IMR-90 (cell line): ENCODE results near the gene SPINDOC. TPM values are rescaled to one million over a fixed set of nuclear protein-coding genes. Genes with fewer than 3 reads are reported as not detected.

Experiments
- ATAC-seq: fragments of 200-7000 bp; cut with Tn5 transposase; 2 replicates; pipeline ENCODE4 v1.9.1; 2020; ENCODE audit warnings: low read depth, mild to moderate bottlenecking, moderate library complexity
- BruUV-seq: library from RNA; stranded (reverse); fragments of 400-500 nt; replicated peaks from 2 replicates; lab custom pipeline; 2021; lab: Mats Ljungman, UMichigan
- CTCF ChIA-PET: fragments of 300-600 bp; formaldehyde crosslinking; extraction: SDS; loops from one replicate; lab custom pipeline; 2021; ENCODE audit warnings: antibody characterized with exemption; lab: Yijun Ruan, JAX
- POLR2A ChIA-PET: fragments of 300-600 bp; sonication (Branson Sonifier 250); formaldehyde crosslinking; loops from one replicate; lab custom pipeline; 2022; ENCODE audit warnings: antibody characterized with exemption; ENCODE audit not compliant: unreplicated experiment; lab: Charles Lee
- DNase-seq: peaks from one replicate; pipeline ENCODE4 v3.0.0; 2013
- H2AFZ ChIP-seq: replicated peaks from 2 replicates; pipeline ENCODE3; 2013; ENCODE audit warnings: low read length, mild to moderate bottlenecking; ENCODE audit not compliant: poor library complexity
- H2AK5ac ChIP-seq: 2 replicates; pipeline ENCODE4 v1.6.1; 2013; ENCODE audit warnings: low read depth, low read length, inconsistent platforms
- H2AK9ac ChIP-seq: replicated peaks from 2 replicates; pipeline ENCODE3; 2013; ENCODE audit warnings: mild to moderate bottlenecking, low read depth, low read length, moderate library complexity; ENCODE audit not compliant: poor library complexity
- H2BK120ac ChIP-seq: 2 replicates; pipeline ENCODE4 v1.6.1; 2013; ENCODE audit warnings: low read depth, low read length, inconsistent platforms
- H2BK15ac ChIP-seq: 3 replicates; pipeline ENCODE4 v1.6.1; 2013; ENCODE audit warnings: low read depth, low read length, inconsistent platforms
- H2BK20ac ChIP-seq: 2 replicates; pipeline ENCODE4 v1.6.1; 2013; ENCODE audit warnings: low read depth, mild to moderate bottlenecking, inconsistent platforms, low read length, moderate library complexity
- H2BK5ac ChIP-seq: 2 replicates; pipeline ENCODE4 v1.6.1; 2013; ENCODE audit warnings: mild to moderate bottlenecking, low read depth, low read length, inconsistent platforms; ENCODE audit not compliant: poor library complexity, severe bottlenecking
- H3K14ac ChIP-seq: replicated peaks from 2 replicates; pipeline ENCODE4 v1.6.1; 2013; ENCODE audit warnings: low read depth, low read length, inconsistent platforms
- H3K18ac ChIP-seq: 2 replicates; pipeline ENCODE4 v1.6.1; 2013; ENCODE audit warnings: low read depth, low read length, control low read depth
- H3K23ac ChIP-seq: 2 replicates; pipeline ENCODE4 v1.6.1; 2013; ENCODE audit warnings: low read depth, low read length, inconsistent platforms
- H3K27ac ChIP-seq: 2 replicates; pipeline ENCODE4 v1.5.1; 2013; ENCODE audit warnings: mild to moderate bottlenecking, control low read depth, low read length; ENCODE audit not compliant: insufficient read depth
- H3K27me3 ChIP-seq: 2 replicates; pipeline ENCODE4 v1.6.1; 2013; ENCODE audit warnings: low read length; ENCODE audit not compliant: control insufficient read depth, insufficient read depth
- H3K36me3 ChIP-seq: 2 replicates; pipeline ENCODE4 v1.6.1; 2013; ENCODE audit warnings: low read length, mixed read lengths; ENCODE audit not compliant: control insufficient read depth, insufficient read depth
- H3K4ac ChIP-seq: 2 replicates; pipeline ENCODE4 v1.6.1; 2013; ENCODE audit warnings: low read depth, low read length, inconsistent platforms
- H3K4me1 ChIP-seq: 2 replicates; pipeline ENCODE4 v1.6.1; 2013; ENCODE audit warnings: low read length, mixed read lengths; ENCODE audit not compliant: control insufficient read depth, insufficient read depth
- H3K4me2 ChIP-seq: 2 replicates; pipeline ENCODE4 v1.6.1; 2013; ENCODE audit warnings: low read depth, mild to moderate bottlenecking, control low read depth, low read length, moderate library complexity
- H3K4me3 ChIP-seq: 2 replicates; pipeline ENCODE4 v1.5.1; 2013; ENCODE audit warnings: low read depth, mild to moderate bottlenecking, control low read depth, low read length, moderate library complexity; ENCODE audit not compliant: insufficient read depth
- H3K56ac ChIP-seq: 2 replicates; pipeline ENCODE4 v1.6.1; 2013; ENCODE audit warnings: low read length, inconsistent platforms; ENCODE audit not compliant: insufficient read depth; ENCODE audit errors: extremely low read depth
- H3K79me1 ChIP-seq, 2 experiments: 2 replicates each; pipeline ENCODE4 v1.6.1; 2013; ENCODE audit warnings: low read length in 2 of 2, inconsistent platforms in 1 of 2, low read depth in 1 of 2
- H3K9ac ChIP-seq: 2 replicates; pipeline ENCODE4 v1.6.1; 2013; ENCODE audit warnings: low read depth, low read length, control low read depth
- H3K9me1 ChIP-seq: 2 replicates; pipeline ENCODE4 v1.6.1; 2013; ENCODE audit warnings: low read length, inconsistent platforms; ENCODE audit not compliant: insufficient read depth
- H3K9me3 ChIP-seq: 2 replicates; pipeline ENCODE4 v1.6.1; 2013; ENCODE audit warnings: low read length; ENCODE audit not compliant: control insufficient read depth, insufficient read depth
- H4K20me1 ChIP-seq: 2 replicates; pipeline ENCODE4 v1.6.1; 2013; ENCODE audit warnings: low read length, inconsistent platforms; ENCODE audit not compliant: insufficient read depth
- H4K5ac ChIP-seq: 2 replicates; pipeline ENCODE4 v1.6.1; 2013; ENCODE audit warnings: mild to moderate bottlenecking, low read depth, low read length, control low read depth
- H4K8ac ChIP-seq, 2 experiments: 2 replicates each; pipeline ENCODE4 v1.6.1; 2013; ENCODE audit warnings: low read depth in 2 of 2, low read length in 2 of 2, control low read depth in 1 of 2, inconsistent platforms in 1 of 2
- H4K91ac ChIP-seq: 2 replicates; pipeline ENCODE4 v1.6.1; 2013; ENCODE audit warnings: low read depth, low read length, inconsistent platforms; ENCODE audit not compliant: insufficient read depth
- BHLHE40 ChIP-seq: fragments of 150-350 bp; IDR thresholded peaks from 2 replicates; pipeline ENCODE4 v1.6.1; 2016; ENCODE audit warnings: mild to moderate bottlenecking, low read depth, low read length
- CEBPB ChIP-seq: IDR thresholded peaks from 2 replicates; pipeline ENCODE4 v1.6.1; 2012; ENCODE audit warnings: low read depth, low read length, improper control_type of control experiment
- CHD1 ChIP-seq: IDR thresholded peaks from 2 replicates; pipeline ENCODE4 v1.6.1; 2012; ENCODE audit warnings: low read depth, low read length, improper control_type of control experiment
- CTCF ChIP-seq: conservative IDR thresholded peaks from 2 replicates; pipeline ENCODE4 v1.5.1; 2012; ENCODE audit warnings: mild to moderate bottlenecking, low read depth, low read length, improper control_type of control experiment
- FOS ChIP-seq: fragments of 150-350 bp; IDR thresholded peaks from 2 replicates; pipeline ENCODE4 v1.6.1; 2016; ENCODE audit warnings: low read depth, low read length
- MAFK ChIP-seq: IDR thresholded peaks from 2 replicates; pipeline ENCODE4 v1.6.1; 2012; ENCODE audit warnings: low read depth, low read length, improper control_type of control experiment
- MAZ ChIP-seq: IDR thresholded peaks from 2 replicates; pipeline ENCODE4 v1.6.1; 2012; ENCODE audit warnings: low read depth, mild to moderate bottlenecking, low read length, improper control_type of control experiment, moderate library complexity, borderline replicate concordance
- MXI1 ChIP-seq: IDR thresholded peaks from 2 replicates; pipeline ENCODE4 v1.6.1; 2012; ENCODE audit warnings: low read depth, mild to moderate bottlenecking, low read length, moderate library complexity, borderline replicate concordance
- NFE2L2 ChIP-seq: fragments of 150-350 bp; IDR thresholded peaks from 2 replicates; pipeline ENCODE4 v1.6.1; 2016; ENCODE audit warnings: low read depth, mild to moderate bottlenecking, low read length
- POLR2A ChIP-seq: IDR thresholded peaks from 2 replicates; pipeline ENCODE4 v1.6.1; 2012; ENCODE audit warnings: mild to moderate bottlenecking, low read depth, low read length
- RAD21 ChIP-seq: IDR thresholded peaks from 2 replicates; pipeline ENCODE4 v1.6.1; 2012; ENCODE audit warnings: low read length, improper control_type of control experiment
- RCOR1 ChIP-seq: IDR thresholded peaks from 2 replicates; pipeline ENCODE4 v1.6.1; 2012; ENCODE audit warnings: mild to moderate bottlenecking, low read length, improper control_type of control experiment; ENCODE audit not compliant: insufficient replicate concordance
- RFX5 ChIP-seq: IDR thresholded peaks from 2 replicates; pipeline ENCODE4 v1.8.0; 2012; ENCODE audit warnings: low read depth, mild to moderate bottlenecking, low read length, moderate library complexity
- SMC3 ChIP-seq: fragments of 150-350 bp; IDR thresholded peaks from 2 replicates; pipeline ENCODE4 v1.6.1; 2016; ENCODE audit warnings: low read depth, mild to moderate bottlenecking, antibody characterized with exemption, low read length, moderate library complexity
- WGBS, 2 experiments: methylation state at CpG; one replicate each; pipeline versions ENCODE4 v1.1.5 to v1.1.7; 2013; ENCODE audit warnings: missing lambda C conversion rate in 2 of 2; ENCODE audit not compliant: insufficient read length in 1 of 2; ENCODE audit errors: extremely low coverage in 2 of 2; 5-methylcytosine and 5-hydroxymethylcytosine counted together
- dilution Hi-C: fragments of 300-500 bp; cut with HindIII; formaldehyde crosslinking; loops from one replicate; pipeline ENCODE4 v1.14.3; 2018; ENCODE audit warnings: low sequenced_read_pairs; ENCODE audit not compliant: unreplicated experiment
- in situ Hi-C: fragments of 300-500 bp; cut with MboI; formaldehyde crosslinking; loops from 3 replicates; pipeline ENCODE4 v1.14.3; 2019; ENCODE audit warnings: low sequenced_read_pairs, inconsistent platforms, mixed read lengths
- intact Hi-C: fragments of 100-400 bp; cut with micrococcal nuclease; formaldehyde crosslinking; loops from 2 replicates; pipeline ENCODE4 v1.10.0; 2022
- polyA plus RNA-seq, 3 experiments: library from polyadenylated mRNA; depleted of rRNA; stranded (reverse); fragments of >200 nt; gene quantifications; 2 replicates each; pipeline ENCODE4 v1.2.3, GENCODE V29; 2012; ENCODE audit warnings: low replicate concordance in 1 of 3
- total RNA-seq: library from RNA; depleted of rRNA; stranded (reverse); fragments of >200 nt; gene quantifications from 2 replicates; pipeline ENCODE4 v1.2.3, GENCODE V29; 2012
- TF ChIP-seq, protein P1 (sequence below): fragments of 150-350 bp; IDR thresholded peaks from 2 replicates; pipeline ENCODE4 v1.6.1; 2016; ENCODE audit warnings: low read depth, mild to moderate bottlenecking, low read length, moderate library complexity, borderline replicate concordance
- TF ChIP-seq, protein P2 (sequence below): fragments of 150-350 bp; IDR thresholded peaks from 2 replicates; pipeline ENCODE4 v1.6.1; 2017; ENCODE audit warnings: mild to moderate bottlenecking, antibody characterized with exemption, low read length, low read depth

SPINDOC gene
- total and polyA plus RNA-seq, 2 of the 4 experiments (the other 2 are of a cell fraction) = 10.0 to 29.9 TPM

- dilution Hi-C loops = no loop called here
- H3K36me3 ChIP-seq = peaks cover 8% of the 10 kb centered on the region; the same call in 1 of the 2 replicates
- no CpG with 5 or more reads among the region's 4 CpGs for WGBS, 2 experiments
- no peak overlapping the region for H2BK20ac ChIP-seq
- ChIA-PET CTCF (no interaction called here), POLR2A (no interaction called here)
- H2BK5ac ChIP-seq = no peak overlapping the region
- ATAC-seq (no peak; the same call in 1 of the 2 replicates), DNase-seq (peak; percentile 61)
- peaks cover 78% of the 10 kb centered on the region for H4K20me1 ChIP-seq
- no peak overlapping the region for H2AFZ ChIP-seq
- H4K8ac ChIP-seq = no peak overlapping the region
- 0 out of 2 replicates have a peak overlapping the region, but pooled peaks have one; percentile 16 for H3K23ac ChIP-seq
- no peaks in the 10 kb centered on the region for H3K27me3 ChIP-seq
- no peak overlapping the region for H2BK120ac ChIP-seq
- intact Hi-C loops = no loop called here
- no peaks in the 10 kb centered on the region for H3K9me3 ChIP-seq
- H4K5ac ChIP-seq = no peak overlapping the region
- TF ChIP-seq CTCF (no peak), POLR2A (no peak), NFE2L2 (no peak), MAZ (no peak), RAD21 (no peak), BHLHE40 (no peak), CEBPB (no peak), RCOR1 (no peak), MXI1 (no peak), RFX5 (no peak), SMC3 (no peak), CHD1 (no peak), FOS (no peak), MAFK (no peak)
- TF ChIP-seq, protein P1, sequence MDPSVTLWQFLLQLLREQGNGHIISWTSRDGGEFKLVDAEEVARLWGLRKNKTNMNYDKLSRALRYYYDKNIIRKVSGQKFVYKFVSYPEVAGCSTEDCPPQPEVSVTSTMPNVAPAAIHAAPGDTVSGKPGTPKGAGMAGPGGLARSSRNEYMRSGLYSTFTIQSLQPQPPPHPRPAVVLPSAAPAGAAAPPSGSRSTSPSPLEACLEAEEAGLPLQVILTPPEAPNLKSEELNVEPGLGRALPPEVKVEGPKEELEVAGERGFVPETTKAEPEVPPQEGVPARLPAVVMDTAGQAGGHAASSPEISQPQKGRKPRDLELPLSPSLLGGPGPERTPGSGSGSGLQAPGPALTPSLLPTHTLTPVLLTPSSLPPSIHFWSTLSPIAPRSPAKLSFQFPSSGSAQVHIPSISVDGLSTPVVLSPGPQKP = no peak
- TF ChIP-seq, protein P2, sequence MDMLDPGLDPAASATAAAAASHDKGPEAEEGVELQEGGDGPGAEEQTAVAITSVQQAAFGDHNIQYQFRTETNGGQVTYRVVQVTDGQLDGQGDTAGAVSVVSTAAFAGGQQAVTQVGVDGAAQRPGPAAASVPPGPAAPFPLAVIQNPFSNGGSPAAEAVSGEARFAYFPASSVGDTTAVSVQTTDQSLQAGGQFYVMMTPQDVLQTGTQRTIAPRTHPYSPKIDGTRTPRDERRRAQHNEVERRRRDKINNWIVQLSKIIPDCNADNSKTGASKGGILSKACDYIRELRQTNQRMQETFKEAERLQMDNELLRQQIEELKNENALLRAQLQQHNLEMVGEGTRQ = no peak
- BruUV-seq = no TSS peak
- H2AK9ac ChIP-seq = no peak overlapping the region
- in situ Hi-C loops = no loop called here
- H3K4ac ChIP-seq = no peak overlapping the region
- no peak overlapping the region for H3K4me3 ChIP-seq
- H2AK5ac ChIP-seq = no peak overlapping the region
- H3K18ac ChIP-seq = no peak overlapping the region
- H3K9me1 ChIP-seq = peaks cover 4% of the 10 kb centered on the region; the same call in 1 of the 2 replicates
- no peak overlapping the region for H3K14ac ChIP-seq
- no peak overlapping the region for H4K91ac ChIP-seq
- peaks cover 12% of the 10 kb centered on the region for H3K4me1 ChIP-seq
- H3K4me2 ChIP-seq = no peak overlapping the region
- no peak overlapping the region for H3K27ac ChIP-seq
- no peak overlapping the region for H2BK15ac ChIP-seq
- no peak overlapping the region for H3K9ac ChIP-seq
- no peak overlapping the region for H3K56ac ChIP-seq
- peaks cover 46 to 84% of the 10 kb centered on the region in 2 experiments for H3K79me1 ChIP-seq
Measured at GRCh38 chr11:63866211-63866610, 53.0 kb downstream of the SPINDOC start.
